Measurements from ENCODE around the gene RPS26. TPM values are rescaled to one million over a fixed set of nuclear protein-coding genes. Genes with fewer than 3 reads are reported as not detected.

RPS26 gene
- total and polyA plus RNA-seq, 9 of the 15 experiments (the other 6 are each of a cell fraction or from before 2014, with no cell fraction given): 70.2 to 1,589 (median 852) TPM

DNA sequence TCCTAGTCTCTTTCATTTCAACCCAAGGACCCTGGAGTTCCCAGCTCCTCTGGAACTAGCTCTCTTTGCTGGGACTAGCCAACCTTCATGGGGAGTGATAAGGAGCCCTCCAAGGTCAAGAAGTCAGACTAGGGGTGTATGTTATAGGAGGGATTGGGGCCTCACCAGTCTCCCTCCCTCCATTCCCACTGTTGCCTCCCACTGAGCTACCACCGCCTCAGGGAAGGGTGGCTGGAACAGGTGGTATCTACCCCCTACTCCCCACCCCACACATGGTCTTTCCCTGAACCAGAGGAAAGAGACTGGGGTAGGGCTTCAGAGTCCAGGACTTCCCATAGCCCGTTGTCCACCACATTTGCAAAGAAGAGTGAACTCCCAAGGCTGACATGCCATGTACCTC is 40.7 kb downstream of the RPS26 start (continued):
- TF ChIP-seq, protein P1, sequence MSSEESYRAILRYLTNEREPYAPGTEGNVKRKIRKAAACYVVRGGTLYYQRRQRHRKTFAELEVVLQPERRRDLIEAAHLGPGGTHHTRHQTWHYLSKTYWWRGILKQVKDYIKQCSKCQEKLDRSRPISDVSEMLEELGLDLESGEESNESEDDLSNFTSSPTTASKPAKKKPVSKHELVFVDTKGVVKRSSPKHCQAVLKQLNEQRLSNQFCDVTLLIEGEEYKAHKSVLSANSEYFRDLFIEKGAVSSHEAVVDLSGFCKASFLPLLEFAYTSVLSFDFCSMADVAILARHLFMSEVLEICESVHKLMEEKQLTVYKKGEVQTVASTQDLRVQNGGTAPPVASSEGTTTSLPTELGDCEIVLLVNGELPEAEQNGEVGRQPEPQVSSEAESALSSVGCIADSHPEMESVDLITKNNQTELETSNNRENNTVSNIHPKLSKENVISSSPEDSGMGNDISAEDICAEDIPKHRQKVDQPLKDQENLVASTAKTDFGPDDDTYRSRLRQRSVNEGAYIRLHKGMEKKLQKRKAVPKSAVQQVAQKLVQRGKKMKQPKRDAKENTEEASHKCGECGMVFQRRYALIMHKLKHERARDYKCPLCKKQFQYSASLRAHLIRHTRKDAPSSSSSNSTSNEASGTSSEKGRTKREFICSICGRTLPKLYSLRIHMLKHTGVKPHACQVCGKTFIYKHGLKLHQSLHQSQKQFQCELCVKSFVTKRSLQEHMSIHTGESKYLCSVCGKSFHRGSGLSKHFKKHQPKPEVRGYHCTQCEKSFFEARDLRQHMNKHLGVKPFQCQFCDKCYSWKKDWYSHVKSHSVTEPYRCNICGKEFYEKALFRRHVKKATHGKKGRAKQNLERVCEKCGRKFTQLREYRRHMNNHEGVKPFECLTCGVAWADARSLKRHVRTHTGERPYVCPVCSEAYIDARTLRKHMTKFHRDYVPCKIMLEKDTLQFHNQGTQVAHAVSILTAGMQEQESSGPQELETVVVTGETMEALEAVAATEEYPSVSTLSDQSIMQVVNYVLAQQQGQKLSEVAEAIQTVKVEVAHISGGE (CRISPR knock-in tag; IDR thresholded peaks at IDR 0.05): no peak
- no peak for TF ChIP-seq RUNX1 (IDR thresholded peaks at IDR 0.05; ENCODE audit: low read depth)
- TF ChIP-seq, protein P2, sequence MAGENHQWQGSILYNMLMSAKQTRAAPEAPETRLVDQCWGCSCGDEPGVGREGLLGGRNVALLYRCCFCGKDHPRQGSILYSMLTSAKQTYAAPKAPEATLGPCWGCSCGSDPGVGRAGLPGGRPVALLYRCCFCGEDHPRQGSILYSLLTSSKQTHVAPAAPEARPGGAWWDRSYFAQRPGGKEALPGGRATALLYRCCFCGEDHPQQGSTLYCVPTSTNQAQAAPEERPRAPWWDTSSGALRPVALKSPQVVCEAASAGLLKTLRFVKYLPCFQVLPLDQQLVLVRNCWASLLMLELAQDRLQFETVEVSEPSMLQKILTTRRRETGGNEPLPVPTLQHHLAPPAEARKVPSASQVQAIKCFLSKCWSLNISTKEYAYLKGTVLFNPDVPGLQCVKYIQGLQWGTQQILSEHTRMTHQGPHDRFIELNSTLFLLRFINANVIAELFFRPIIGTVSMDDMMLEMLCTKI (IDR thresholded peaks at IDR 0.05; ENCODE audit: partially characterized antibody): no peak

DNA sequence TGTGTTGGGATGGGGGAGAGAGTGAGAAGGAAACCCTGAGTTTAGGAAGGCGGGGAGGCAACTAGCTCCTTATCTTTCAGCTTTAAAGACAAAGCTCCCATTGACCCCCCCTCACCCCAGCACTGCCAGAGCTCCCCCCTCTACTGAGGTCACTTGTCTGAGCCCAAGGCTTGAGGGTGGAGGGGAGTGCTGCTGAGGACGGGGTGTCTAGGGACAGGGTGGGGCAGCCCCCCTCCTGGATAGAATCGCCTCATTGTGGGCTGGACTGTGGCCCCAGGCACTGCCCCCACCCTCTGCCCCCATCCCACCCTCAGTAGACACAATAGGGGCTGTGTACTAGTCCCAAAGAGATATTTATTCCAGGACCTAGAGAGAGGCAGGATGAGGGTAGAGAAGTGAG is 41.2 kb downstream of the RPS26 start:
- Histone ChIP-seq H3K36me3 (ENCODE audit: control insufficient read depth, insufficient read depth, low read length) (no peaks in the 10 kb centered on the region), H3K9ac (ENCODE audit: insufficient read depth in 1 of 2, low read depth in 2 of 2, low read length in 2 of 2) (peak overlapping the region in 1 of 2 experiments; percentile 57; a peak in 1 of 4 replicates), H3K4me1 (replicated peaks in 1 of 2; ENCODE audit: control insufficient read depth in 2 of 2, insufficient read depth in 2 of 2, low read length in 2 of 2) (peaks cover 38 to 52% of the 10 kb centered on the region in 2 experiments), H3K4me3 (no peak overlapping the region), H3K27ac (ENCODE audit: extremely low read depth, low read depth, low read length) (no peak overlapping the region), H3K4me2 (ENCODE audit: insufficient read depth, low read length) (no peak overlapping the region), H4K20me1 (replicated peaks; ENCODE audit: control insufficient read depth, insufficient read depth, low read length) (no peaks in the 10 kb centered on the region), H2AFZ (ENCODE audit: low read depth, low read length) (no peak overlapping the region), H3K9me3 (replicated peaks; ENCODE audit: control insufficient read depth, insufficient read depth, low read depth, low read length) (no peaks in the 10 kb centered on the region), H3K27me3 (ENCODE audit: control insufficient read depth in 2 of 2, insufficient read depth in 2 of 2, low read length in 2 of 2) (no peaks in the 10 kb centered on the region; a peak in 1 of 5 replicates), H3K79me2 (ENCODE audit: control insufficient read depth, insufficient read depth, low read length) (no peaks in the 10 kb centered on the region), H3K9me1 (ENCODE audit: control insufficient read depth, insufficient read depth, low read length) (no peaks in the 10 kb centered on the region)
- ChIA-PET POLR2A (interaction anchor here (0.7 to 1.8 kb wide), 4 partner anchors 12 to 109 kb away, joined by 3 to 8 read pairs (median 4); partner anchors contain the start of genes PA2G4 and ZC3H10), CTCF (ENCODE audit: low intra/inter-chr PET ratio) (no interaction called here)
- in situ Hi-C loops (cut with MboI): no loop called here
- ATAC-seq: no peak
- BruUV-seq (replicated peaks): no TSS peak
- intact Hi-C loops (cut with micrococcal nuclease): loop anchor here (2.0 kb wide), 1 partner anchor 22 kb away; the partner anchor contains the start of gene PA2G4
- 0% methylated on average over 1 of the region's 3 CpGs for WGBS (ENCODE audit: insufficient coverage, low coverage, missing lambda C conversion rate)
- no peak for FAIRE-seq
- peak in 3 of 4 experiments; percentile 23 to 50 (median 40) for DNase-seq (ENCODE audit: extremely low read depth in 1 of 4, low spot score in 3 of 4)
- no peak for TF ChIP-seq JUND (IDR thresholded peaks at IDR 0.05; ENCODE audit: borderline replicate concordance, low read depth, low read length)
- TF ChIP-seq JUND (tag; IDR thresholded peaks at IDR 0.05; ENCODE audit: borderline replicate concordance, low read depth, low read length): no peak
- TF ChIP-seq KAT7 (CRISPR knock-in tag; IDR thresholded peaks at IDR 0.05; ENCODE audit: borderline replicate concordance): no peak
- no peak for TF ChIP-seq FUS (optimal IDR thresholded peaks at IDR 0.05; ENCODE audit: low read depth, low read length)
- no peak for TF ChIP-seq HDGF (IDR thresholded peaks at IDR 0.05)
- TF ChIP-seq ARID1B (IDR thresholded peaks at IDR 0.05): no peak
- no peak for TF ChIP-seq MED1 (CRISPR knock-in tag; IDR thresholded peaks at IDR 0.05; ENCODE audit: borderline replicate concordance)
- TF ChIP-seq ESRRB (CRISPR knock-in tag; IDR thresholded peaks at IDR 0.05; ENCODE audit: borderline replicate concordance): no peak
- TF ChIP-seq, protein P3, sequence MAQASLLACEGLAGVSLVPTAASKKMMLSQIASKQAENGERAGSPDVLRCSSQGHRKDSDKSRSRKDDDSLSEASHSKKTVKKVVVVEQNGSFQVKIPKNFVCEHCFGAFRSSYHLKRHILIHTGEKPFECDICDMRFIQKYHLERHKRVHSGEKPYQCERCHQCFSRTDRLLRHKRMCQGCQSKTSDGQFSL (CRISPR knock-in tag; IDR thresholded peaks at IDR 0.05): no peak
- TF ChIP-seq, protein P3 (tag; IDR thresholded peaks at IDR 0.05): peak in 1 of 2 experiments; percentile 34; a peak in 1 of 4 replicates
- TF ChIP-seq NFXL1 (CRISPR knock-in tag; IDR thresholded peaks at IDR 0.05): no peak
- TF ChIP-seq CAMTA2 (CRISPR knock-in tag; conservative IDR thresholded peaks at IDR 0.05): no peak
- TF ChIP-seq SMARCE1 (IDR thresholded peaks at IDR 0.05): no peak
- no peak for TF ChIP-seq DPF2 (IDR thresholded peaks at IDR 0.05)
- TF ChIP-seq PHB2 (IDR thresholded peaks at IDR 0.05; ENCODE audit: low read depth): no peak
